WTC11 (cell line): ENCODE measurements around the gene JMJD4. TPM values are rescaled to one million over a fixed set of nuclear protein-coding genes. Genes with fewer than 3 reads are reported as not detected.
A peak's percentile ranks its signal among the peaks of the same experiment; 100 is the strongest.

Experiments used
- ATAC-seq: fragments of 200-7000 bp; cut with Tn5 transposase; 2 replicates; pipeline ENCODE4 v1.10.0; 2021; ENCODE audit warnings: mild to moderate bottlenecking, moderate library complexity
- CTCF ChIA-PET: fragments of 300-600 bp; sonication (Branson Sonifier 250); formaldehyde crosslinking; loops from one replicate; lab custom pipeline; 2021; ENCODE audit warnings: antibody characterized with exemption; lab: Charles Lee
- POLR2A ChIA-PET: fragments of 350-600 bp; sonication (Branson Sonifier 250); formaldehyde crosslinking; loops from one replicate; lab custom pipeline; 2021; ENCODE audit warnings: antibody characterized with exemption; lab: Charles Lee
- DNase-seq: peaks from one replicate; pipeline ENCODE4 v3.0.0; 2021; ENCODE audit warnings: low spot score
- H3K27ac Mint-ChIP-seq: 2 replicates; pipeline ENCODE4 v1.8.0; 2021; ENCODE audit warnings: mixed read lengths
- H3K27me3 Mint-ChIP-seq: 2 replicates; pipeline ENCODE4 v1.8.0; 2021; ENCODE audit warnings: low read depth, mild to moderate bottlenecking, moderate library complexity, mixed read lengths
- H3K36me3 Mint-ChIP-seq: 2 replicates; pipeline ENCODE4 v1.8.0; 2021; ENCODE audit warnings: mixed read lengths
- H3K4me1 Mint-ChIP-seq: 2 replicates; pipeline ENCODE4 v1.8.0; 2022; ENCODE audit warnings: mixed read lengths
- H3K4me3 Mint-ChIP-seq: 2 replicates; pipeline ENCODE4 v1.8.0; 2021; ENCODE audit warnings: mild to moderate bottlenecking, moderate library complexity, mixed read lengths
- H3K9me3 Mint-ChIP-seq: 2 replicates; pipeline ENCODE4 v1.8.0; 2021; ENCODE audit warnings: mixed read lengths
- CREB1 ChIP-seq: sonication (generic); formaldehyde crosslinking; IDR thresholded peaks from 2 replicates; pipeline ENCODE4 v1.8.0; 2023; ENCODE audit warnings: mild to moderate bottlenecking, missing genetic modification reagents
- HMGA2 ChIP-seq: fragments of 250-450 bp; sonication (Bioruptor Pico); IDR thresholded peaks from 2 replicates; pipeline ENCODE4 v1.4.0; 2021; ENCODE audit warnings: mild to moderate bottlenecking, moderate library complexity
- NFYB ChIP-seq: sonication (generic); formaldehyde crosslinking; conservative IDR thresholded peaks from 2 replicates; pipeline ENCODE4 v1.8.0; 2022; ENCODE audit warnings: low read depth, missing genetic modification reagents
- PRRX2 ChIP-seq: fragments of 250-450 bp; sonication (Bioruptor Pico); IDR thresholded peaks from 2 replicates; pipeline ENCODE4 v1.8.0; 2021; ENCODE audit warnings: mild to moderate bottlenecking
- SP1 ChIP-seq: sonication (generic); formaldehyde crosslinking; conservative IDR thresholded peaks from 2 replicates; pipeline ENCODE4 v1.8.1; 2022; ENCODE audit warnings: missing genetic modification reagents
- TEAD1 ChIP-seq: sonication (generic); formaldehyde crosslinking; IDR thresholded peaks from 2 replicates; pipeline ENCODE4 v1.8.0; 2022; ENCODE audit warnings: mild to moderate bottlenecking, missing genetic modification reagents
- ZBTB21 ChIP-seq: sonication (generic); formaldehyde crosslinking; IDR thresholded peaks from 2 replicates; pipeline ENCODE4 v1.8.1; 2023; ENCODE audit warnings: mild to moderate bottlenecking, missing genetic modification reagents, borderline replicate concordance
- ZNF121 ChIP-seq: sonication (generic); formaldehyde crosslinking; IDR thresholded peaks from 2 replicates; pipeline ENCODE4 v1.8.0; 2023; ENCODE audit warnings: missing genetic modification reagents
- ZNF219 ChIP-seq: sonication (generic); formaldehyde crosslinking; IDR thresholded peaks from 2 replicates; pipeline ENCODE4 v1.8.0; 2023; ENCODE audit warnings: missing genetic modification reagents, mild to moderate bottlenecking, borderline replicate concordance
- ZNF416 ChIP-seq: fragments of 250-450 bp; sonication (Bioruptor Pico); IDR thresholded peaks from 2 replicates; pipeline ENCODE4 v1.9.0; 2021; ENCODE audit warnings: mild to moderate bottlenecking, inconsistent platforms
- ZNF671 ChIP-seq: fragments of 250-450 bp; sonication (Bioruptor Pico); IDR thresholded peaks from 2 replicates; pipeline ENCODE4 v1.8.0; 2021; ENCODE audit warnings: mild to moderate bottlenecking
- total RNA-seq: library from RNA; stranded (reverse); gene quantifications from 3 replicates; pipeline ENCODE4 v1.2.3, GENCODE V29; 2021
- TF ChIP-seq, protein P1 (sequence below): fragments of 250-450 bp; sonication (Bioruptor Pico); IDR thresholded peaks from 2 replicates; pipeline ENCODE4 v1.9.0; 2021; ENCODE audit warnings: mild to moderate bottlenecking
- TF ChIP-seq, protein P2 (sequence below): sonication (generic); formaldehyde crosslinking; IDR thresholded peaks from 2 replicates; pipeline ENCODE4 v1.8.1; 2022; ENCODE audit warnings: mild to moderate bottlenecking, missing genetic modification reagents, moderate library complexity, borderline replicate concordance
- TF ChIP-seq, protein P3 (sequence below): sonication (generic); formaldehyde crosslinking; IDR thresholded peaks from 2 replicates; pipeline ENCODE4 v1.8.1; 2023; ENCODE audit warnings: mild to moderate bottlenecking, missing genetic modification reagents
- TF ChIP-seq, protein P4 (sequence below): sonication (generic); formaldehyde crosslinking; conservative IDR thresholded peaks from 2 replicates; pipeline ENCODE4 v1.8.1; 2023; ENCODE audit warnings: mild to moderate bottlenecking, low read depth, missing genetic modification reagents, moderate library complexity
- TF ChIP-seq, protein P5 (sequence below): fragments of 250-450 bp; sonication (Bioruptor Pico); IDR thresholded peaks from 2 replicates; pipeline ENCODE4 v1.9.0; 2021; ENCODE audit warnings: moderate library complexity, mild to moderate bottlenecking, inconsistent platforms, borderline replicate concordance
- TF ChIP-seq, protein P6 (sequence below): sonication (generic); formaldehyde crosslinking; IDR thresholded peaks from 2 replicates; pipeline ENCODE4 v1.8.1; 2022; ENCODE audit warnings: missing genetic modification reagents, borderline replicate concordance

The JMJD4 gene
- total RNA-seq, 1 experiment from 2014 or later: 13.7 TPM

DNA sequence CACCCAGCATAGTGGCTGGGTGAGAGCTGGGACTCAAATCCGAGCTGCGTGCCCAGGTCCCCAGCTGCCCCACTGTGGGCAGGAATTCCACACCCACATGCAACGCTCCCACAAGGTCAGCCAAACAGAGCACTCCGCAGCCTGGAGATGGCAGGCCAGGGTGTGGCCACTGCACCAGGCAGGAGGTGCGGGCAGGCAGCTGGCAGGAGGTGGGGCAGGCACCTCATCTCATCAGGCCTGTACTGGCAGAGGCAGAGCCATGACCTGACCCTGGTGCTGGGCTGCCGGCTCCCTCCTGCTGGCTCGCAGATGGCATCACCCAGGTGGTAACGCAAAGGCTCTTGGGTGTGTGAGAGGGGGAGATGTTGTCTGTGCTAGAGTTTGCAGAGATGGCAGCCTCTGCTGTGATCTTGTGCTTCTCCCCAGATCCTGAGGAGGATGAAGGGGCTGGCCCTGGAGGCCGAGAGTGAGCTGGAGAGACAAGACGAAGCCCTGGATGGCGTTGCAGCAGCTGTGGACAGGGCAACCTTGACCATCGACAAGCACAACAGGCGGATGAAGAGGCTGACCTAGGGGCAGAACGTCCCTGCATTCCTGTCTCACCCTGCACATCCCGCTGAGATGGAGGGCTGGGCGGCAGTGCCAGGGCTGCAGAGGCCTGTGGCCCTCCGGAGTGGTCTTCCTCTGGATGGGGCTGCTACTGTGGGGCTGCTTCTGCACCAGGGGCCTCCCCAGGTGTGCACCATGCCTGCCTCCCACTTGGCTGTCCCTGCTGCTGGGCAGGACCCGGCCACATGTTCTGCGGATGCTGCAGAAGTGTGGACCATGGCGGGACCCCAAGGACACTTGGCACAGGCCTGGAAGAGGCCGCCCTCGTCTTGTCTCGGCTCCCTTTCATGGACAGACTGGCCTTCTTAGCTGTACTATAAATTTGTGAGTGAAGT, 45.3 kb upstream of the JMJD4 start (continued):
- TF ChIP-seq, protein P1, sequence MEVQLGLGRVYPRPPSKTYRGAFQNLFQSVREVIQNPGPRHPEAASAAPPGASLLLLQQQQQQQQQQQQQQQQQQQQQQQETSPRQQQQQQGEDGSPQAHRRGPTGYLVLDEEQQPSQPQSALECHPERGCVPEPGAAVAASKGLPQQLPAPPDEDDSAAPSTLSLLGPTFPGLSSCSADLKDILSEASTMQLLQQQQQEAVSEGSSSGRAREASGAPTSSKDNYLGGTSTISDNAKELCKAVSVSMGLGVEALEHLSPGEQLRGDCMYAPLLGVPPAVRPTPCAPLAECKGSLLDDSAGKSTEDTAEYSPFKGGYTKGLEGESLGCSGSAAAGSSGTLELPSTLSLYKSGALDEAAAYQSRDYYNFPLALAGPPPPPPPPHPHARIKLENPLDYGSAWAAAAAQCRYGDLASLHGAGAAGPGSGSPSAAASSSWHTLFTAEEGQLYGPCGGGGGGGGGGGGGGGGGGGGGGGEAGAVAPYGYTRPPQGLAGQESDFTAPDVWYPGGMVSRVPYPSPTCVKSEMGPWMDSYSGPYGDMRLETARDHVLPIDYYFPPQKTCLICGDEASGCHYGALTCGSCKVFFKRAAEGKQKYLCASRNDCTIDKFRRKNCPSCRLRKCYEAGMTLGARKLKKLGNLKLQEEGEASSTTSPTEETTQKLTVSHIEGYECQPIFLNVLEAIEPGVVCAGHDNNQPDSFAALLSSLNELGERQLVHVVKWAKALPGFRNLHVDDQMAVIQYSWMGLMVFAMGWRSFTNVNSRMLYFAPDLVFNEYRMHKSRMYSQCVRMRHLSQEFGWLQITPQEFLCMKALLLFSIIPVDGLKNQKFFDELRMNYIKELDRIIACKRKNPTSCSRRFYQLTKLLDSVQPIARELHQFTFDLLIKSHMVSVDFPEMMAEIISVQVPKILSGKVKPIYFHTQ: no peak
- no peak for TF ChIP-seq TEAD1 (CRISPR knock-in tag)
- no peak for TF ChIP-seq ZNF219 (CRISPR knock-in tag)
- TF ChIP-seq, protein P2, sequence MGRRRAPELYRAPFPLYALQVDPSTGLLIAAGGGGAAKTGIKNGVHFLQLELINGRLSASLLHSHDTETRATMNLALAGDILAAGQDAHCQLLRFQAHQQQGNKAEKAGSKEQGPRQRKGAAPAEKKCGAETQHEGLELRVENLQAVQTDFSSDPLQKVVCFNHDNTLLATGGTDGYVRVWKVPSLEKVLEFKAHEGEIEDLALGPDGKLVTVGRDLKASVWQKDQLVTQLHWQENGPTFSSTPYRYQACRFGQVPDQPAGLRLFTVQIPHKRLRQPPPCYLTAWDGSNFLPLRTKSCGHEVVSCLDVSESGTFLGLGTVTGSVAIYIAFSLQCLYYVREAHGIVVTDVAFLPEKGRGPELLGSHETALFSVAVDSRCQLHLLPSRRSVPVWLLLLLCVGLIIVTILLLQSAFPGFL (CRISPR knock-in tag): no peak
- no peak for TF ChIP-seq ZNF416 (CRISPR knock-in tag)
- TF ChIP-seq, protein P3, sequence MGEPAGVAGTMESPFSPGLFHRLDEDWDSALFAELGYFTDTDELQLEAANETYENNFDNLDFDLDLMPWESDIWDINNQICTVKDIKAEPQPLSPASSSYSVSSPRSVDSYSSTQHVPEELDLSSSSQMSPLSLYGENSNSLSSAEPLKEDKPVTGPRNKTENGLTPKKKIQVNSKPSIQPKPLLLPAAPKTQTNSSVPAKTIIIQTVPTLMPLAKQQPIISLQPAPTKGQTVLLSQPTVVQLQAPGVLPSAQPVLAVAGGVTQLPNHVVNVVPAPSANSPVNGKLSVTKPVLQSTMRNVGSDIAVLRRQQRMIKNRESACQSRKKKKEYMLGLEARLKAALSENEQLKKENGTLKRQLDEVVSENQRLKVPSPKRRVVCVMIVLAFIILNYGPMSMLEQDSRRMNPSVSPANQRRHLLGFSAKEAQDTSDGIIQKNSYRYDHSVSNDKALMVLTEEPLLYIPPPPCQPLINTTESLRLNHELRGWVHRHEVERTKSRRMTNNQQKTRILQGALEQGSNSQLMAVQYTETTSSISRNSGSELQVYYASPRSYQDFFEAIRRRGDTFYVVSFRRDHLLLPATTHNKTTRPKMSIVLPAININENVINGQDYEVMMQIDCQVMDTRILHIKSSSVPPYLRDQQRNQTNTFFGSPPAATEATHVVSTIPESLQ (CRISPR knock-in tag): no peak
- no peak for TF ChIP-seq NFYB (CRISPR knock-in tag)

DNA sequence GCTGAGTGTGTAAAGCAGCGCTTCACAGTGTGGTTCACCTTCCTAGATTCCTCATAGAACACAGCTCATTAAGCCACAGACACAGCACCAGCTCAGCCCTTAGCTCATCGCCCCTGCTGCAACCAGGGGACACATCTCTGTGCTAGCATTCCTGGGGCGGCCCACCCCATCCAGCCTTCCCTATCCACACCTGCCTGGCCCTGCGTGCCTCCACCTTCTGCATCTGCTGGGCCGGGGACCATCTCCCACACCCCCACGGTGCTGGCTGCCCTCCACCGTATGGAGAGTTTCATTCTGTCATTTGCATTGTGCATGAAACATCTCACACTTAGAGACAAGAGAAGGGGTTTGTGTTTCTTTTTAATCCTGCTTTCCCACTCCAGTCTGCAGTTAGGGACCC, 44.6 kb upstream of the JMJD4 start:
- H3K27ac Mint-ChIP-seq: no peak overlapping the region
- ATAC-seq: no peak
- 0 out of 2 replicates have a peak, but pooled peaks cover 2% of the 10 kb centered on the region for H3K27me3 Mint-ChIP-seq
- no peak overlapping the region for H3K4me3 Mint-ChIP-seq
- peak; percentile 2 for DNase-seq
- H3K4me1 Mint-ChIP-seq: no peaks in the 10 kb centered on the region
- ChIA-PET CTCF (no interaction called here), POLR2A (no interaction called here)
- peaks cover 4% of the 10 kb centered on the region; the same call in 1 of the 2 replicates for H3K36me3 Mint-ChIP-seq
- H3K9me3 Mint-ChIP-seq: no peaks in the 10 kb centered on the region
- TF ChIP-seq PRRX2 (CRISPR knock-in tag): no peak
- no peak for TF ChIP-seq ZBTB21 (CRISPR knock-in tag)
- TF ChIP-seq CREB1: no peak
- TF ChIP-seq, protein P4, sequence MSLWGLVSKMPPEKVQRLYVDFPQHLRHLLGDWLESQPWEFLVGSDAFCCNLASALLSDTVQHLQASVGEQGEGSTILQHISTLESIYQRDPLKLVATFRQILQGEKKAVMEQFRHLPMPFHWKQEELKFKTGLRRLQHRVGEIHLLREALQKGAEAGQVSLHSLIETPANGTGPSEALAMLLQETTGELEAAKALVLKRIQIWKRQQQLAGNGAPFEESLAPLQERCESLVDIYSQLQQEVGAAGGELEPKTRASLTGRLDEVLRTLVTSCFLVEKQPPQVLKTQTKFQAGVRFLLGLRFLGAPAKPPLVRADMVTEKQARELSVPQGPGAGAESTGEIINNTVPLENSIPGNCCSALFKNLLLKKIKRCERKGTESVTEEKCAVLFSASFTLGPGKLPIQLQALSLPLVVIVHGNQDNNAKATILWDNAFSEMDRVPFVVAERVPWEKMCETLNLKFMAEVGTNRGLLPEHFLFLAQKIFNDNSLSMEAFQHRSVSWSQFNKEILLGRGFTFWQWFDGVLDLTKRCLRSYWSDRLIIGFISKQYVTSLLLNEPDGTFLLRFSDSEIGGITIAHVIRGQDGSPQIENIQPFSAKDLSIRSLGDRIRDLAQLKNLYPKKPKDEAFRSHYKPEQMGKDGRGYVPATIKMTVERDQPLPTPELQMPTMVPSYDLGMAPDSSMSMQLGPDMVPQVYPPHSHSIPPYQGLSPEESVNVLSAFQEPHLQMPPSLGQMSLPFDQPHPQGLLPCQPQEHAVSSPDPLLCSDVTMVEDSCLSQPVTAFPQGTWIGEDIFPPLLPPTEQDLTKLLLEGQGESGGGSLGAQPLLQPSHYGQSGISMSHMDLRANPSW: no peak
- TF ChIP-seq, protein P5, sequence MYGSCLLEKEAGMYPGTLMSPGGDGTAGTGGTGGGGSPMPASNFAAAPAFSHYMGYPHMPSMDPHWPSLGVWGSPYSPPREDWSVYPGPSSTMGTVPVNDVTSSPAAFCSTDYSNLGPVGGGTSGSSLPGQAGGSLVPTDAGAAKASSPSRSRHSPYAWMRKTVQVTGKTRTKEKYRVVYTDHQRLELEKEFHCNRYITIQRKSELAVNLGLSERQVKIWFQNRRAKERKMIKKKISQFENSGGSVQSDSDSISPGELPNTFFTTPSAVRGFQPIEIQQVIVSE (CRISPR knock-in tag): no peak
- TF ChIP-seq SP1: no peak
- TF ChIP-seq HMGA2 (CRISPR knock-in tag): no peak
- TF ChIP-seq, protein P6, sequence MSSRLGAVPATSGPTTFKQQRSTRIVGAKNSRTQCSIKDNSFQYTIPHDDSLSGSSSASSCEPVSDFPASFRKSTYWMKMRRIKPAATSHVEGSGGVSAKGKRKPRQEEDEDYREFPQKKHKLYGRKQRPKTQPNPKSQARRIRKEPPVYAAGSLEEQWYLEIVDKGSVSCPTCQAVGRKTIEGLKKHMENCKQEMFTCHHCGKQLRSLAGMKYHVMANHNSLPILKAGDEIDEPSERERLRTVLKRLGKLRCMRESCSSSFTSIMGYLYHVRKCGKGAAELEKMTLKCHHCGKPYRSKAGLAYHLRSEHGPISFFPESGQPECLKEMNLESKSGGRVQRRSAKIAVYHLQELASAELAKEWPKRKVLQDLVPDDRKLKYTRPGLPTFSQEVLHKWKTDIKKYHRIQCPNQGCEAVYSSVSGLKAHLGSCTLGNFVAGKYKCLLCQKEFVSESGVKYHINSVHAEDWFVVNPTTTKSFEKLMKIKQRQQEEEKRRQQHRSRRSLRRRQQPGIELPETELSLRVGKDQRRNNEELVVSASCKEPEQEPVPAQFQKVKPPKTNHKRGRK (CRISPR knock-in tag): no peak
- no peak for TF ChIP-seq ZNF121 (CRISPR knock-in tag)
- TF ChIP-seq, protein P1: no peak
- no peak for TF ChIP-seq ZNF671 (CRISPR knock-in tag)
